ENCODE measurements around the gene KRTAP20-4.

DNA sequence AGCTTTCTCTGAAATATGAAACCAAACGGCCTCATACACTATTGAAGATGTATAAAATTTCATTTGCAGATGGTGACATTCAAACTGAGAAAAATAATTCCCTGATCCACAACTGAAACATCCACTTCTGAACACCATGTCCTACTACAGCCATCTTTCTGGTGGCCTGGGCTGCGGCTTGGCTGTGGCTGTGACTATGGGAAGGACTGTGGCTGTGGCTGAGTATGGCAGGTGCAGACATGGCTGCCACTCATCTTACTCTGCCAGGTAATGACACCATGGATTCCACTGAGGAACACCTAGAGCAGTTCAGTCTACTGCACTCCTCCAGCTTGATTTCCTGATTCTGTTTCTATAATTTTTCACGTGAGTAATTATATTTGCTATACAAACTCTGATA lies at the start of gene KRTAP20-4:
- TF ChIP-seq CTCF (IDR thresholded peaks at IDR 0.05) (no peak), POLR2AphosphoS5 (IDR thresholded peaks at IDR 0.05) (no peak)

All from breast epithelium (tissue), 3 donors.